ENCODE results near the gene TACC2.

The TACC2 gene

GRCh38 chr10:122234416-122234815, 245.5 kb downstream of the TACC2 start:
- DNase-seq, result no peak

GRCh38 chr10:122236690-122237306, 247.8 kb downstream of the TACC2 start:
- no peak for DNase-seq

GRCh38 chr10:122237331-122237990, 248.5 kb downstream of the TACC2 start:
- no peak for DNase-seq

- no peak for DNase-seq
Measured at GRCh38 chr10:122239578-122240257, 250.8 kb downstream of the TACC2 start.

GRCh38 chr10:122240401-122240800, 251.4 kb downstream of the TACC2 start:
- DNase-seq, result no peak

- DNase-seq, result no peak
Measured at GRCh38 chr10:122241836-122242235, 252.9 kb downstream of the TACC2 start.

- DNase-seq, result no peak
Measured at GRCh38 chr10:122243550-122243949, 254.6 kb downstream of the TACC2 start.

GRCh38 chr10:122244001-122244975, 255.3 kb downstream of the TACC2 start:
- no peak for DNase-seq

GRCh38 chr10:122245136-122245535, 256.2 kb downstream of the TACC2 start:
- no peak for DNase-seq

- no peak for DNase-seq
Measured at GRCh38 chr10:122245897-122246296, 256.9 kb downstream of the TACC2 start.

GRCh38 chr10:122246830-122247520, 258.0 kb downstream of the TACC2 start:
- no peak for DNase-seq

GRCh38 chr10:122248356-122249302, 259.7 kb downstream of the TACC2 start:
- DNase-seq, result no peak

GRCh38 chr10:122249303-122249850, 260.4 kb downstream of the TACC2 start:
- no peak for DNase-seq

- DNase-seq, result no peak
Measured at GRCh38 chr10:122249991-122250750, 261.2 kb downstream of the TACC2 start.

GRCh38 chr10:122251459-122252255, 262.7 kb downstream of the TACC2 start:
- DNase-seq, result no peak

- DNase-seq, result no peak
Measured at GRCh38 chr10:122252805-122253204, 263.8 kb downstream of the TACC2 start.

GRCh38 chr10:122253605-122254004, 264.6 kb downstream of the TACC2 start:
- DNase-seq, result no peak

GRCh38 chr10:122254831-122255230, 265.9 kb downstream of the TACC2 start:
- DNase-seq, result no peak

All from activated naive CD4-positive, alpha-beta T cell treated with Interleukin-2 at 50 U/mL for 16 hours (primary cell).